H9 (cell line): ENCODE measurements around the gene MUC4. TPM values are rescaled to one million over a fixed set of nuclear protein-coding genes. Genes with fewer than 3 reads are reported as not detected.

Experiments
- DNase-seq: peaks from one replicate; pipeline ENCODE4 v3.0.0-alpha.2; 2017
- H2AFZ ChIP-seq: one replicate; pipeline ENCODE4 v1.6.1; 2013; ENCODE audit warnings: mild to moderate bottlenecking, low read length, control low read depth, moderate library complexity
- H2AK5ac ChIP-seq: 2 replicates; pipeline ENCODE4 v1.6.1; 2013; ENCODE audit warnings: low read length, control low read depth, mixed read lengths; ENCODE audit not compliant: insufficient read length
- H2BK120ac ChIP-seq: one replicate; pipeline ENCODE4 v1.6.1; 2013; ENCODE audit warnings: low read depth, mild to moderate bottlenecking, low read length, control low read depth, inconsistent platforms; ENCODE audit not compliant: poor library complexity, severe bottlenecking
- H2BK12ac ChIP-seq: 2 replicates; pipeline ENCODE4 v1.6.1; 2013; ENCODE audit warnings: low read length, control low read depth, mixed read lengths, low read depth; ENCODE audit not compliant: insufficient read length
- H2BK15ac ChIP-seq: 2 replicates; pipeline ENCODE4 v1.6.1; 2013; ENCODE audit warnings: low read depth, low read length, control low read depth
- H2BK20ac ChIP-seq: one replicate; pipeline ENCODE4 v1.6.1; 2013; ENCODE audit warnings: low read depth, mild to moderate bottlenecking, low read length, control low read depth, inconsistent platforms; ENCODE audit not compliant: poor library complexity, severe bottlenecking
- H2BK5ac ChIP-seq: 2 replicates; pipeline ENCODE4 v1.6.1; 2013; ENCODE audit warnings: low read length, control low read depth, mixed read lengths; ENCODE audit not compliant: insufficient read length
- H3K14ac ChIP-seq: 2 replicates; pipeline ENCODE4 v1.6.1; 2013; ENCODE audit warnings: low read length, control low read depth; ENCODE audit not compliant: insufficient read depth
- H3K18ac ChIP-seq: 2 replicates; pipeline ENCODE4 v1.6.1; 2013; ENCODE audit warnings: low read depth, mild to moderate bottlenecking, mixed read lengths, low read length, control low read depth; ENCODE audit not compliant: insufficient read length
- H3K23ac ChIP-seq: 2 replicates; pipeline ENCODE4 v1.6.1; 2013; ENCODE audit warnings: low read length, control low read depth, mixed read lengths, low read depth; ENCODE audit not compliant: insufficient read length
- H3K23me2 ChIP-seq: 2 replicates; pipeline ENCODE4 v1.6.1; 2013; ENCODE audit warnings: low read depth, mild to moderate bottlenecking, mixed read lengths, low read length, control low read depth; ENCODE audit not compliant: insufficient read length, poor library complexity, severe bottlenecking
- H3K27ac ChIP-seq: 2 replicates; pipeline ENCODE4 v1.5.1; 2013; ENCODE audit warnings: low read length, control low read depth, mixed read lengths, low read depth; ENCODE audit not compliant: insufficient read length
- H3K27me3 ChIP-seq: 2 replicates; pipeline ENCODE4 v1.6.1; 2013; ENCODE audit warnings: low read length, control low read depth, inconsistent platforms; ENCODE audit not compliant: insufficient read depth
- H3K4ac ChIP-seq: 2 replicates; pipeline ENCODE4 v1.6.1; 2013; ENCODE audit warnings: low read depth, mild to moderate bottlenecking, control low read depth, inconsistent platforms, low read length, moderate library complexity
- H3K4me1 ChIP-seq: 2 replicates; pipeline ENCODE4 v1.6.1; 2013; ENCODE audit warnings: low read length, control low read depth, inconsistent platforms; ENCODE audit not compliant: insufficient read depth
- H3K4me2 ChIP-seq: 2 replicates; pipeline ENCODE4 v1.6.1; 2013; ENCODE audit warnings: low read length, control low read depth, mixed read lengths; ENCODE audit not compliant: insufficient read length, insufficient read depth
- H3K56ac ChIP-seq: 2 replicates; pipeline ENCODE4 v1.6.1; 2013; ENCODE audit warnings: low read depth, mild to moderate bottlenecking, mixed read lengths, low read length, control low read depth; ENCODE audit not compliant: insufficient read length
- H3K79me1 ChIP-seq: 2 replicates; pipeline ENCODE4 v1.6.1; 2013; ENCODE audit warnings: low read depth, mild to moderate bottlenecking, moderate library complexity, low read length, control low read depth, inconsistent platforms; ENCODE audit not compliant: insufficient read depth, poor library complexity, severe bottlenecking
- H3K79me2 ChIP-seq: 2 replicates; pipeline ENCODE4 v1.6.1; 2013; ENCODE audit warnings: low read length, control low read depth, inconsistent platforms; ENCODE audit not compliant: insufficient read depth
- H3K9ac ChIP-seq: 2 replicates; pipeline ENCODE4 v1.6.1; 2013; ENCODE audit warnings: low read length, control low read depth, mixed read lengths; ENCODE audit not compliant: insufficient read length; ENCODE audit errors: extremely low read depth
- H3K9me3 ChIP-seq: one replicate; pipeline ENCODE4 v1.6.1; 2013; ENCODE audit warnings: low read depth, low read length, inconsistent platforms; ENCODE audit not compliant: control insufficient read depth
- H3T11ph ChIP-seq: one replicate; pipeline ENCODE4 v1.6.1; 2013; ENCODE audit warnings: mild to moderate bottlenecking, low read length, control low read depth, inconsistent platforms
- H4K20me1 ChIP-seq: one replicate; pipeline ENCODE4 v1.6.1; 2013; ENCODE audit not compliant: control insufficient read depth, insufficient read length, insufficient read depth
- H4K5ac ChIP-seq: 2 replicates; pipeline ENCODE4 v1.6.1; 2013; ENCODE audit warnings: low read depth, mild to moderate bottlenecking, mixed read lengths, low read length, control low read depth; ENCODE audit not compliant: insufficient read length
- H4K8ac ChIP-seq: replicated peaks from 2 replicates; pipeline ENCODE4 v1.6.1; 2013; ENCODE audit warnings: low read length, control low read depth, mixed read lengths, low read depth; ENCODE audit not compliant: insufficient read length
- H4K91ac ChIP-seq: 2 replicates; pipeline ENCODE4 v1.6.1; 2013; ENCODE audit warnings: low read depth, mild to moderate bottlenecking, moderate library complexity, mixed read lengths, low read length, control low read depth; ENCODE audit not compliant: insufficient read length
- H3K27ac Mint-ChIP-seq, 3 experiments: 2 replicates in 2 of 3; 3 replicates in 1 of 3; pipeline ENCODE4 v1.8.0; 2020 to 2021; ENCODE audit warnings: mixed read lengths in 3 of 3, mild to moderate bottlenecking in 1 of 3, moderate library complexity in 1 of 3
- H3K27me3 Mint-ChIP-seq: 2 replicates; pipeline ENCODE4 v1.8.0; 2021; ENCODE audit warnings: low read depth, mild to moderate bottlenecking, moderate library complexity, mixed read lengths
- H3K36me3 Mint-ChIP-seq, 3 experiments: 2 replicates in 2 of 3; 3 replicates in 1 of 3; pipeline ENCODE4 v1.8.0; 2020 to 2021; ENCODE audit warnings: low read depth in 3 of 3, mixed read lengths in 3 of 3; ENCODE audit not compliant: insufficient read depth in 1 of 3
- H3K4me1 Mint-ChIP-seq, 2 experiments: 2 replicates each; pipeline ENCODE4 v1.8.0; 2020; ENCODE audit warnings: mixed read lengths in 2 of 2
- H3K4me3 Mint-ChIP-seq, 2 experiments: 2 replicates in 1 of 2; 3 replicates in 1 of 2; pipeline ENCODE4 v1.8.0; 2020 to 2021; ENCODE audit warnings: mild to moderate bottlenecking in 2 of 2, mixed read lengths in 2 of 2, moderate library complexity in 1 of 2
- H3K9me3 Mint-ChIP-seq, 2 experiments: 2 replicates in 1 of 2; 3 replicates in 1 of 2; pipeline ENCODE4 v1.8.0; 2020; ENCODE audit warnings: mild to moderate bottlenecking in 2 of 2, mixed read lengths in 2 of 2, moderate library complexity in 1 of 2
- CTCF ChIP-seq: fragments of 200-600 bp; sonication (generic); conservative IDR thresholded peaks from 3 replicates; pipeline ENCODE4 v1.8.0; 2021; ENCODE audit warnings: antibody characterized with exemption, mild to moderate bottlenecking
- WGBS: extraction: QIAGEN DNeasy Blood & Tissue Kit; methylation state at CpG from one replicate; pipeline ENCODE4 v1.1.7; 2013; ENCODE audit warnings: missing lambda C conversion rate, low lambda C conversion rate, mixed read lengths; ENCODE audit not compliant: insufficient read length; ENCODE audit errors: extremely low coverage; 5-methylcytosine and 5-hydroxymethylcytosine counted together
- total RNA-seq: library from RNA; stranded (reverse); gene quantifications from 2 replicates; pipeline ENCODE4 v1.2.1, GENCODE V29; 2021

Gene MUC4
- total RNA-seq, 1 experiment from 2014 or later: 1.2 TPM

DNA sequence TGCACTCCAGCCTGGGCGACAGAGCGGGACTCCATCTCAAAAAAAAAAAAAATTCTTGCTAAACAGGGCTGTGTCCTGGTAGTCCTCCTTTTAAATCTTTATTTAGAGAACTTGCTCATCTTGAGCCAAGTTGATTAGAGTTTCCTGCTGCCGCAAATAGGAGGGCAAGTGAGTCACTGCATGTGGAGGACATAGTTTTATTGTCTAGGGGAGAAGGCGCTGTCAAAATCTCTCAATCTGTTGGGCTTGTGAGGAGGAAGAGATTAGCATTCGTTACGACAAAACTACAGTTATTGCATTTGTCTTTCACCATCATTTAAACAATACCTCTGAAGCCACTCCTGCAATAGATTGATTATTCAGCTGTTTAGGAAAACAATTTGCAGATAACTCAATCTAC, 11.5 kb downstream of the MUC4 start:
- H3K27me3 Mint-ChIP-seq: peaks cover 9% of the 10 kb centered on the region
- no peaks in the 10 kb centered on the region for H3K23me2 ChIP-seq
- no peaks in the 10 kb centered on the region for H3K79me1 ChIP-seq
- H3K14ac ChIP-seq: no peak overlapping the region
- no peak overlapping the region for H2BK120ac ChIP-seq
- no peak overlapping the region for H4K91ac ChIP-seq
- no peak for DNase-seq
- H3K79me2 ChIP-seq: no peaks in the 10 kb centered on the region
- no peaks in the 10 kb centered on the region for H3K9me3 ChIP-seq
- H3K9ac ChIP-seq: no peak overlapping the region
- no peak overlapping the region for H2AK5ac ChIP-seq
- no peaks in the 10 kb centered on the region for H3K27me3 ChIP-seq
- H2BK12ac ChIP-seq: no peak overlapping the region
- H3K4me1 ChIP-seq: peaks cover 7% of the 10 kb centered on the region; the same call in 1 of the 2 replicates
- no peak overlapping the region for H3K27ac ChIP-seq
- peaks cover 29 to 36% of the 10 kb centered on the region in 2 experiments for H3K4me1 Mint-ChIP-seq
- H4K8ac ChIP-seq: no peak overlapping the region
- H3K36me3 Mint-ChIP-seq: peaks cover 0 to 8% (median 0%) of the 10 kb centered on the region in 3 experiments; a peak in 1 of 7 replicates
- no peak overlapping the region for H3K18ac ChIP-seq
- no peak overlapping the region for H3K4ac ChIP-seq
- no peak overlapping the region for H2BK5ac ChIP-seq
- no peak overlapping the region for H3K4me3 Mint-ChIP-seq
- H2BK20ac ChIP-seq: no peak overlapping the region
- H2AFZ ChIP-seq: no peak overlapping the region
- no CpG with 5 or more reads among the region's 6 CpGs for WGBS
- H3K56ac ChIP-seq: no peak overlapping the region
- no peaks in the 10 kb centered on the region for H3K9me3 Mint-ChIP-seq
- no peak overlapping the region for H3K23ac ChIP-seq
- H3K4me2 ChIP-seq: no peak overlapping the region
- no peak overlapping the region for H2BK15ac ChIP-seq
- H4K5ac ChIP-seq: no peak overlapping the region
- no peak for TF ChIP-seq CTCF
- H3K27ac Mint-ChIP-seq: no peak overlapping the region
- no peak overlapping the region for H3T11ph ChIP-seq
- H4K20me1 ChIP-seq: peaks cover 3% of the 10 kb centered on the region
